Activated CD4-positive, CD25-positive, alpha-beta regulatory T cell treated with anti-CD3 and anti-CD28 coated beads, Interleukin-2, amount 50 U/mL, for 24 hours (primary cell): ENCODE results near the gene C17orf113.

Source experiments
- ATAC-seq, 2 donors: fragments of 150-1000 bp; cut with Tn5 transposase; one replicate each; pipeline ENCODE4 v1.10.0; 2021; ENCODE audit warnings: mild to moderate bottlenecking in 1 of 2, moderate library complexity in 1 of 2

C17orf113 gene

DNA sequence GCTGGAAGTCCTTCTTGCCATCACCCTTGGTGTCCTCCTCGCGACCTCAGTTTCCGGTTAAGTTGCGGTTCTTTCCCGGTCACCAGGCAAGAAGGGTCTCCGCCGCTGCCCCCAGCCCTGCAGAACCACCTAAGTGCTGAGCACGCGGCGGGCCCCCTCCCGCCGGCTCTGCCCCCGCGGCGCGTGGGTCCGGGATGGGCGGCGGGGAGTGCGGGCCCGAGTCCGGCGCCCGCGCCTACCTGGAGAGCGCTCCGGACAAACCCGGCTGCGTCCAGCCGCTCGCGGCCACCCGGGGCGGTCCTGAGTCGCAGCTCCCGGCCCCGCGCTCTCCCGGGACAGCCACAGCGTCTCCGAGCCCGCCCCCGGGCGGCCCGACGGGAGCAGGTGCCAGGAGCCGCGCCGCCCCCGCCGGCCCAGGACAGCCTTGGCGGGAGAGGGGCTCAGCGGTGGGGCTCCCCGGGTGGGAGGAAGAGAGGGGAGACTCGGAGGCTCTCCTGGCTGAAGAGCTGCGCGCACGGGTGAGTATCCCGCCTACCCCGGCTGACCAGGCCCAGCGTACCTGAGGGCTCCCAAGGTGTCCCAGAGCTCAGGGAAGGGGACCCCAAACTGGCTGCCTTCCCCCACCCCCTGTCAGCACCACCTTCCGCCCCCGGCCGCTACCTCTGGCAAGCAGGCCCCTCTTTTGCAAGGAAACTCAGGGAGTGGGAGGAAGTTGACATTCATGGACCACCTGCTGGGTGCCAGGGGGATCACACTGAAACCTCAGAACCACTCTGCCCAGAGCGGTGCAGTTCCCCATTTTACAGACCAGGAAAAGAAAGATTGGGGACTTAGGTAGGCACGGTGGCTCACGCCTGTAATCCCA is 22.2 kb upstream of the C17orf113 start:
- ATAC-seq, result peak; percentile 7 to 33

DNA sequence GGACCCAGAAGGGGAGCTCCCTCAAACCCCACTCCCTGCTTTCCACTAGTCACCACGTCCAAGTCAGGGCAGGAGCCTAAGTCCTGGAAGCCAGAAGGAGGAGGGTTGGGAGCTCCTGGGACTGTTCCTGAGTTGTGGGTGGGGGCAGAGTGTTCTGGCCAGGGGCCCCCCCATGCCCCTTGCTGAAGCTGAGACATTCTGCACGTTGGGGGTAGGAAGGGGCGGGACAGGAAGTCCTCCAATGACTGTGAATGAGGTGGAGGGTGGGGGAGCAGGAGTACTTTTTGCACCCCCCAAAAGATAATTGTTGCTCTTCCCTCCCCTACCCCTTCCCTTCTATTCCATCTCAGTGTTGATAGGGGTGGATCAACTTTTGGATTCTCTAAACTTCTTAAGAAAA is 21.4 kb upstream of the C17orf113 start:
- no peak for ATAC-seq

GRCh38 chr17:42068979-42069378 is 18.6 kb upstream of the C17orf113 start:
- no peak for ATAC-seq

GRCh38 chr17:42067371-42068091 is 17.1 kb upstream of the C17orf113 start:
- peak; percentile 47 to 52 for ATAC-seq

- ATAC-seq, result no peak
Observed at GRCh38 chr17:42065201-42065600, 14.8 kb upstream of the C17orf113 start.

DNA sequence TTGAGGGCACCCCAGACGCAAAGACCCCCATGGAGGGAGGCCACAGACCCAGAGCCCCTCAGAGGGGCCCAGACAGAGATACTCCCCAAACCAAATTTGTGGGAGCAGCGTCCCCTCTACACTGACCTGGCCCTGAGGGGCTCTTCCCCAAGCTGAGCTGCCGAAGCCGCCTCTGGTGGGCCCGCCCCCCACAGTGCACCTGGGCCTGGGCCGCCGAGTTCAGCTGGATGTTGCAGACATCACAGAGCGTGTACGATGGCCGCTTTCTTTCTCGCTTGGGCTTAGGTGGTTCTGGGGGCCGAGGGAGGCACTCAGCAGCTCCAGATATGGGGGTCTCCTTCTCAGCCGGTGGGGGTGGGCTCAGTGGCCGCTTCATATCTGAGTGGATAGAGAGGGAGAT is 12.3 kb upstream of the C17orf113 start:
- ATAC-seq, result no peak

DNA sequence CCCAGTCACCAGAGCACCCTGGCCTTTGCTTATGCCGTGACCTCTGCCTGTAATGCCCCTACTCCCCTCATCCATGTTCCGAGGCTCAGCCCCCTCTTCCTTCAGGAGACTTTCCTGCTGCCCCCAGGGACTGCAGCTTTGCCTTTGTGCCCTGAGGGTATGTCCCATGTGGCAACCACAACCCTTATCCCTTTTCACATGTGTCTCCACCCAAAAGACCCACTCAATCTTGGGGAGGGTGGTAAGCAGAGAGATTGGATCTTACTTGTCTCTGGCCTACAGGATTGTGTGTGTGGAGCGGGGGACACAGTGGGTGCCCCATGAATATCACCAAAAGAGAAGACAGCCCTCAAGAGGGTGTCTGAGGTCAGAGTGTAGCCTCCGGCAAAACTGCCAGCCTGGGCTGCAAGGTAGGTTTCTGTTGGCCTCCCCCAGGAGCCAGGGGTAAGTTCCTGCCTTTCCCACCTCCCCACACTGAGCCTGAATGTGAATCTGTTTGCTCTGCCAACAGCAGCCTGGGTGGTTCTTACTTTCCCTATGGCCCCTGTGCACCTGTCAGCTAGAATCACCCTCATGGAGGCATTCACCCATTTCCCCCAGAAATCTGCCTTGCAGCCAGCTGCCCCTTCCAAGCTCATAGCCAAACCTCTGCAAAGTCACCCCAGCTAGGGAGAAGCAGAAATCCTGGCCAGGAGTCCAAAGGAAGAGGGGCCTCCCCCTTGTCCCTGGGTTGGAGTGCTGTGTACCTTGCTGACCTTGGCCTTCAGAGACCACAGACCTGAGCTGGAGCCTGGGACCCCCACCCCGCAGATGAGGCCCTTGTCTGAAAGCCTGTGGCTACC is 11.5 kb upstream of the C17orf113 start:
- ATAC-seq, result no peak

DNA sequence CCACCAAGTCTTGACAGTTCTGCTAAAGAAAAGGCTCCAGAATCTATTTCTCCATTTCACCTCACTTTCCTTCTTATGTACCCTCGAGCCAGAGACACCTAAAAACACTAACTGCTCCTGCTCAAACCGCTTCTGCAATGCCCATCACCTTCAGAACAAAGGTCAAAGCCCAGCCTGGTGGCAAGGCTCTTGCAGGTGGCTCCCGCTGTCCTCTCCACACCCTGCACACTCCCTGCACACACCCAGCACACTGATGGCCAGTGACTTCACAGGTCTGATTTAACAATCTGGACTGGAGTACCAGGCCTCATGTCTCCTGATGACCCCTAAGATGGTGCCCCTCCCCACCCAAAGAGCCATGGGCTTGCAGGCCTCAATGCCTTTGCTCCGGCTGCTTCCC is 9.8 kb upstream of the C17orf113 start:
- no peak for ATAC-seq

DNA sequence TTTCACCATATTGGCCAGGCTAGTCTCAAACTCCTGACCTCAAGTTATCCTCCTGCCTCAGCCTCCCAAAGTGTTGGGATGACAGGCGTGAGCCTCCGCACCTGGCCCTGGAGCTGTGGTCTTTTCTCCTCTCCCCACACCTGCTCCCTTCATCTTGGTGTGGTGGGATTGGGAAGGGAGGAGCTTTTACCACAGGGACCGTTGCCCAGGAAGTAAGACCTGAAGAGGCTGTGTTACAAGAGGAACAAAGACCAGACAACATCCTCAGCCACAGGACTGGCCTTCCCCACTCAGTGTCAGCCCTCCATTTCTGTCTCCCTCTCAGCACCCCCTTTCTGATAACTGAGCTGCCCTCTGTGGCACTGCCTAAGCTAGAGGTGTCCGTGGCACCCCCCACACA is 9.4 kb upstream of the C17orf113 start:
- ATAC-seq, result no peak

GRCh38 chr17:42058063-42058462 is 7.7 kb upstream of the C17orf113 start:
- ATAC-seq, result no peak

- no peak for ATAC-seq
Observed at GRCh38 chr17:42056635-42057034, 6.2 kb upstream of the C17orf113 start.

DNA sequence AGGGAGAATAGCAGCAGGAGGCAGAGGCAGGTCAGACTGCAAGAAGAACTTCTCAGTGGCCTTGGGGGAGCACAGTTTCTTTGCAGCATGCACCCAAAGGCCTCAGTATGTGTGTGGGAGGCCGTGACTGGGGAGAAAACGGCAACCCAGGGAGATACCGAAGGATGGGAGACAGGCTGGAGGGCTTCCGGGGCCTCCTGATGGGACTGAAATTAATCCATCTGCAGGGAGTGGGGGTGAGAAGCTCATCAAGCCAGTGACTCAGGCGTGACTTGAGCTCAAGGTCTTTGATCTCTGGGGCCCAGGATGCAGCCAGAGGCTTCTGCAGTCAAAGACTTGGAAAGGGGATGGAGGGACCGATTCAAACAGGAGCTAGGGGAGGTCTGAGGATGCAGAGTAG is 5.1 kb upstream of the C17orf113 start:
- no peak for ATAC-seq

DNA sequence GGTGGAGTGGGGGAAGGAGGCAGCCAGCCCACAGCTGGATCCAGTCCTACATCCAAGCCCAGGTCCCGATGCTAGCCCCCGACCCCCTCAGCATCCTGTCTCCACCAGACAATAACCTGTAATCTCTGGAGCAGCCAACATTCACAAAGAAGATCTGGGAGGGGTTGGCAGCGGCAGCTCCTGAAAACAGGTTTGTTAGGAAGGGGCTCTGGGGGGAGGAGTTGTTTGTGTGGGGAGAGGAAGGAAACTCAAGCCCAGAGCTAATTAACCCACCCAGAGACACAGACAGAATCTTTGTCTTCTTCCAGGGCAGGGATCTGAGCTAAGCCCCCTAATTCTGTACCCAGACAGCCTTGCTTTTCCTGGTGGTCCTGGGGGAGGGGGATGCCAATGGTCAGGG is 4.6 kb upstream of the C17orf113 start:
- ATAC-seq, result no peak

GRCh38 chr17:42053731-42054500 is 3.5 kb upstream of the C17orf113 start:
- ATAC-seq, result no peak

DNA sequence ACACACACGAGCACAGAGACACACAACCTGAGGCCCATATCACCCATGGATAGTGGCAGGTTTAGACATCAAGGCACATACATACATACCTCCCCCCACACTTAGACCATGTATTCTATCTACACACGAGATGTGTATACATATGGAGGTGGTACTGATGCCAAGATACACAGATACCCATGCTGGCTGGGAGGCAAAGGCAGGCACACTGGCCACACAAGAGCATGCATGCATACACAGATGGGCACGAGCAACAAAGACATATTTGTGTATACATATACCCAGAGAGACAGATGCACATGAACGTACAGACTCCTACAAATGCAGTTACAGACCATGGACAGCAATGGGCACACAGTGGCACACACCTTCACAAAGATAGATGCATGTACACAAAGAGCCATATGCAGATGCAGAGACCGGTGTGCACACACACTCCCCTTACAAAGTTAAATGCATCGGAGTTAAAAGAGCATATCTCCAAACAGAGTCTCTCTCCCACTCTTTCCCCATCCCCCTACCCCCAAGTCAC is 2.0 kb upstream of the C17orf113 start:
- ATAC-seq, result no peak

DNA sequence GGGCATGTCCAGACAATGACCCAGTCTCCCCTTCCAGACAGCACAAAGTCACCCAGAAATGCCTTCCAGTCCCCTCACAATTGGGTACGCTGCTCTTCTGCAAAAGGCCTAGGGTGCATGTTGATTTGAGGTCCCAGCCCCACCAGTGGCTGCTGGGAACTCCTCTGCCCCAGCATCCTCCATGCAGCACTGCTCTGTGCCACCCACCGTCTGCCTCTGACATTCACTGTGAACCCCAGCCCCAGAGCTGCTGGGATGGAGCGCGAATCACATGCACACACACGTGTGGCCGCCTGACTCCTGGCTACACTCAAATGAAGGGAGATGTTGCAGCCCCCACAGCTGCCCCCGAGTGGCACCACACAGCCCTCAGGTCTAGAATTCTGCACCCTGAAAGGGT is 1.2 kb upstream of the C17orf113 start:
- no peak for ATAC-seq

DNA sequence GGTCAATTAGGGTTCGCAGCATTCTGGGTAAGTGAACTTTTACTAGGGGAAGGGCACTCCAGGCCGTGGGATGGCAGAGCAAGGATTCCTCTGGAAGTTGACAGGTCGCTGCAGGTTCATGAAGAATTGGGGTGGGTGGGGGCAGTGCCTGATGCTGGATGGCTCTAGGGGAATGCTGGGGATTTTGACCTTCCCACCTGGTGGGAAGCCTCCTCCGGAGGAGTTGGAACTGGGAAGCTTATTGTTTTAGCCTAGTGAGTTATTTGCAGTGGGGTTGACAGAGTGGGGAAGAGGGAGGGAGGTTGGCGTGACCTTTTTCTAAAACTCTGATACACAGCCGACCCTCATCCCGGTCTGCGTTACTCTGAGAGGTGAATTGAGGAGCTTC is 606 bp upstream of the C17orf113 start:
- no peak for ATAC-seq

- no peak for ATAC-seq
Observed at GRCh38 chr17:42049834-42050392, 488 bp downstream of the C17orf113 start.

- no peak for ATAC-seq
Observed at GRCh38 chr17:42047343-42047742, 3.1 kb downstream of the C17orf113 start.

- no peak for ATAC-seq
Observed at GRCh38 chr17:42045719-42046118, 4.7 kb downstream of the C17orf113 start.

- no peak for ATAC-seq
Observed at GRCh38 chr17:42042598-42043319, 7.6 kb downstream of the C17orf113 start.
